OCI-LY7 (cell line): ENCODE measurements around the gene HSP90AB1. TPM values are rescaled to one million over a fixed set of nuclear protein-coding genes. Genes with fewer than 3 reads are reported as not detected.

Experiments used
- BruUV-seq: library from RNA; stranded (reverse); fragments of 400-500 nt; replicated peaks from 2 replicates; lab custom pipeline; 2021; lab: Mats Ljungman, UMichigan
- CTCF ChIA-PET: fragments of 300-600 bp; sonication (Branson Sonifier 250); formaldehyde crosslinking; loops from one replicate; lab custom pipeline; 2022; ENCODE audit warnings: antibody characterized with exemption; ENCODE audit not compliant: unreplicated experiment; lab: Charles Lee
- POLR2A ChIA-PET: fragments of 300-600 bp; sonication (Branson Sonifier 250); formaldehyde crosslinking; loops from one replicate; lab custom pipeline; 2022; ENCODE audit warnings: antibody characterized with exemption; lab: Charles Lee
- DNase-seq: peaks from one replicate; pipeline ENCODE4 v3.0.0-alpha.2; 2015; ENCODE audit warnings: low spot score
- H2AFZ ChIP-seq: fragments of 200-600 bp; sonication (generic), shearing (Covaris generic); 2 replicates; pipeline ENCODE4 v1.6.1; 2014; ENCODE audit warnings: mild to moderate bottlenecking, antibody characterized with exemption, low read length, moderate library complexity
- H3K27ac ChIP-seq: fragments of 200-600 bp; sonication (generic); 2 replicates; pipeline ENCODE4 v1.5.1; 2014; ENCODE audit warnings: mixed run types, low read depth, mild to moderate bottlenecking, moderate library complexity, low read length, inconsistent platforms; ENCODE audit not compliant: poor library complexity, severe bottlenecking
- H3K36me3 ChIP-seq: fragments of 200-600 bp; sonication (generic); 2 replicates; pipeline ENCODE4 v1.6.1; 2014; ENCODE audit warnings: mild to moderate bottlenecking, antibody characterized with exemption, low read length, moderate library complexity, mixed read lengths; ENCODE audit not compliant: insufficient read depth
- H3K4me1 ChIP-seq: fragments of 200-600 bp; sonication (generic); 2 replicates; pipeline ENCODE4 v1.5.1; 2014; ENCODE audit warnings: mild to moderate bottlenecking, low read length; ENCODE audit not compliant: insufficient read depth, poor library complexity, severe bottlenecking
- H3K4me2 ChIP-seq: fragments of 200-600 bp; sonication (generic); 2 replicates; pipeline ENCODE4 v1.6.1; 2014; ENCODE audit warnings: mild to moderate bottlenecking, low read length
- H3K4me3 ChIP-seq: fragments of 200-600 bp; sonication (generic); 2 replicates; pipeline ENCODE4 v1.5.1; 2014; ENCODE audit warnings: mild to moderate bottlenecking, low read depth, low read length; ENCODE audit not compliant: poor library complexity, severe bottlenecking
- H3K79me2 ChIP-seq: fragments of 200-600 bp; sonication (generic); 2 replicates; pipeline ENCODE4 v1.6.1; 2016; ENCODE audit warnings: low read depth, mild to moderate bottlenecking, low read length, moderate library complexity, mixed read lengths; ENCODE audit not compliant: insufficient read depth
- H3K9me2 ChIP-seq: fragments of 200-600 bp; sonication (generic); 2 replicates; pipeline ENCODE4 v1.6.1; 2016; ENCODE audit warnings: mild to moderate bottlenecking, low read length, mixed read lengths; ENCODE audit not compliant: insufficient read depth
- H3K9me3 ChIP-seq: fragments of 200-600 bp; sonication (generic); 2 replicates; pipeline ENCODE4 v1.6.1; 2014; ENCODE audit warnings: mild to moderate bottlenecking, mixed run types, low read length, mixed read lengths
- H4K20me1 ChIP-seq: fragments of 200-600 bp; sonication (generic); 2 replicates; pipeline ENCODE4 v1.6.1; 2014; ENCODE audit warnings: mild to moderate bottlenecking, antibody characterized with exemption, low read length, moderate library complexity, mixed read lengths; ENCODE audit not compliant: insufficient read depth
- CTCF ChIP-seq: fragments of 200-600 bp; sonication (generic); conservative IDR thresholded peaks from 2 replicates; pipeline ENCODE4 v1.5.1; 2014; ENCODE audit warnings: mild to moderate bottlenecking, antibody characterized with exemption, low read length, moderate library complexity, mixed read lengths
- EZH2phosphoT487 ChIP-seq: fragments of 200-600 bp; sonication (generic); IDR thresholded peaks from 2 replicates; pipeline ENCODE4 v1.6.1; 2018; ENCODE audit warnings: low read depth, borderline replicate concordance, mild to moderate bottlenecking, mixed run types, antibody characterized with exemption, low read length, moderate library complexity, mixed read lengths
- intact Hi-C: fragments of 100-400 bp; cut with micrococcal nuclease; formaldehyde crosslinking; loops from one replicate; pipeline ENCODE4 v1.10.0; 2022; ENCODE audit not compliant: unreplicated experiment
- total RNA-seq, 2 experiments: library from RNA; depleted of rRNA in 1 of 2; stranded (reverse); fragments of >200 nt in 1 of 2; shearing (Covaris generic) in 1 of 2; gene quantifications; 2 replicates each; pipeline ENCODE4 v1.2.3, GENCODE V29; 2014 to 2022

HSP90AB1 gene
- total RNA-seq, 2 experiments from 2014 or later = 911 to 1,282 TPM

- TF ChIP-seq EZH2phosphoT487 (no peak), CTCF (no peak)
- Histone ChIP-seq H2AFZ (no peak overlapping the region), H3K9me2 (no peaks in the 10 kb centered on the region), H4K20me1 (no peaks in the 10 kb centered on the region), H3K4me2 (no peak overlapping the region), H3K36me3 (no peaks in the 10 kb centered on the region), H3K4me3 (no peak overlapping the region), H3K9me3 (no peaks in the 10 kb centered on the region), H3K79me2 (no peaks in the 10 kb centered on the region), H3K27ac (no peak overlapping the region), H3K4me1 (no peaks in the 10 kb centered on the region)
- POLR2A ChIA-PET = no interaction called here
- DNase-seq = no peak
- intact Hi-C loops = no loop called here
- CTCF ChIA-PET = no interaction called here
- BruUV-seq = no TSS peak
These were observed 28.4 kb downstream of the HSP90AB1 start for GRCh38 chr6:44275271-44275748.

- Histone ChIP-seq H3K27ac (no peak overlapping the region), H3K79me2 (no peaks in the 10 kb centered on the region), H2AFZ (no peak overlapping the region), H3K9me3 (no peaks in the 10 kb centered on the region), H3K4me1 (no peaks in the 10 kb centered on the region), H3K9me2 (no peaks in the 10 kb centered on the region), H3K36me3 (no peaks in the 10 kb centered on the region), H3K4me2 (no peak overlapping the region), H3K4me3 (no peak overlapping the region), H4K20me1 (no peaks in the 10 kb centered on the region)
- no peak for DNase-seq
- intact Hi-C loops = no loop called here
- ChIA-PET POLR2A (no interaction called here), CTCF (no interaction called here)
- no peak for TF ChIP-seq EZH2phosphoT487
- TF ChIP-seq CTCF = no peak
- no TSS peak for BruUV-seq
These were observed 29.1 kb downstream of the HSP90AB1 start for GRCh38 chr6:44275749-44276648.
